HG02623 (cell line): ENCODE results near the gene RRAS.

Source experiments
- ATAC-seq: cut with Tn5 transposase; IDR thresholded peaks from one replicate; pipeline ENCODE4 v1.9.1; 2021; ENCODE audit warnings: moderate library complexity; ENCODE audit not compliant: unreplicated experiment

RRAS gene

GRCh38 chr19:49655570-49656455 is 15.9 kb upstream of the RRAS start:
- no peak for ATAC-seq

- ATAC-seq, result no peak
Measured at GRCh38 chr19:49654581-49654980, 14.6 kb upstream of the RRAS start.

- ATAC-seq, result no peak
Measured at GRCh38 chr19:49653466-49653806, 13.5 kb upstream of the RRAS start.

GRCh38 chr19:49652551-49653465 is 12.9 kb upstream of the RRAS start:
- ATAC-seq, result no peak

GRCh38 chr19:49651820-49652550 is 12.0 kb upstream of the RRAS start:
- ATAC-seq, result no peak

GRCh38 chr19:49651029-49651819 is 11.3 kb upstream of the RRAS start:
- ATAC-seq, result no peak

GRCh38 chr19:49646586-49646985 is 6.6 kb upstream of the RRAS start:
- no peak for ATAC-seq

- no peak for ATAC-seq
Measured at GRCh38 chr19:49645995-49646394, 6.1 kb upstream of the RRAS start.

GRCh38 chr19:49645592-49645991 is 5.6 kb upstream of the RRAS start:
- ATAC-seq, result no peak

GRCh38 chr19:49643466-49643865 is 3.5 kb upstream of the RRAS start:
- no peak for ATAC-seq

- ATAC-seq, result no peak
Measured at GRCh38 chr19:49642492-49643035, 2.6 kb upstream of the RRAS start.

GRCh38 chr19:49641688-49642491 is 1.9 kb upstream of the RRAS start, which contains the start of gene SCAF1:
SCAF1 (plus strand) TSS chr19:49642209; CDS start chr19:49645027, 2,818 bp downstream.
- peak; percentile 47 for ATAC-seq

- no peak for ATAC-seq
Measured at GRCh38 chr19:49639401-49640112, 386 bp downstream of the RRAS start.

- ATAC-seq, result no peak
Measured at GRCh38 chr19:49637821-49638738, 1.9 kb downstream of the RRAS start.

- ATAC-seq, result no peak
Measured at GRCh38 chr19:49636233-49636932, 3.6 kb downstream of the RRAS start.

- ATAC-seq, result no peak
Measured at GRCh38 chr19:49635530-49636232, 4.3 kb downstream of the RRAS start.
